Gastroesophageal sphincter (tissue), 3 donors: ENCODE data around the gene GSTA4.

Source experiments
- CTCF ChIP-seq, 4 experiments: fragments of 200-600 bp in 2 of 4; fragments of 450-650 bp in 2 of 4; sonication (generic) in 1 of 4; IDR thresholded peaks; one replicate each; pipeline ENCODE4 v1.5.1; 2017 to 2019; ENCODE audit warnings: antibody characterized with exemption in 4 of 4, mild to moderate bottlenecking in 2 of 4, moderate library complexity in 2 of 4
- EP300 ChIP-seq: sonication (generic); formaldehyde crosslinking; IDR thresholded peaks from one replicate; pipeline ENCODE4 v1.6.1; 2017; ENCODE audit warnings: antibody characterized with exemption, mild to moderate bottlenecking
- POLR2A ChIP-seq, 2 donors: fragments of 450-650 bp; IDR thresholded peaks; one replicate each; pipeline ENCODE4 v1.6.1; 2017; ENCODE audit warnings: antibody characterized with exemption in 2 of 2, mild to moderate bottlenecking in 2 of 2, moderate library complexity in 1 of 2
- POLR2AphosphoS5 ChIP-seq: sonication (generic); formaldehyde crosslinking; IDR thresholded peaks from one replicate; pipeline ENCODE4 v1.6.1; 2017; ENCODE audit warnings: antibody characterized with exemption

GRCh38 chr6:52999456-52999855, 4.4 kb upstream of the GSTA4 start:
- TF ChIP-seq CTCF (IDR thresholded peaks at IDR 0.05) = no peak
- no peak for TF ChIP-seq POLR2AphosphoS5
- no peak for TF ChIP-seq POLR2A (IDR thresholded peaks at IDR 0.05)
- TF ChIP-seq EP300 = no peak
